BJ (cell line): Measurements from ENCODE around the gene EGLN1. TPM values are rescaled to one million over a fixed set of nuclear protein-coding genes. Genes with fewer than 3 reads are reported as not detected.

Experiments
- CTCF ChIA-PET: fragments of 350-600 bp; formaldehyde crosslinking; extraction: SDS; loops from one replicate; lab custom pipeline; 2021; ENCODE audit warnings: antibody characterized with exemption, inconsistent platforms; lab: Yijun Ruan, JAX
- POLR2A ChIA-PET: fragments of 300-600 bp; sonication (Branson Sonifier 250); formaldehyde crosslinking; extraction: SDS; loops from one replicate; lab custom pipeline; 2021; ENCODE audit warnings: antibody characterized with exemption; lab: Charles Lee
- DNase-seq: peaks from one replicate; pipeline ENCODE4 v3.0.0-alpha.2; 2011; ENCODE audit warnings: low read depth
- H3K27me3 ChIP-seq: 2 replicates; pipeline ENCODE4 v1.6.0; 2011; ENCODE audit warnings: low read length; ENCODE audit not compliant: control insufficient read depth, insufficient read depth
- H3K36me3 ChIP-seq: 2 replicates; pipeline ENCODE4 v1.5.1; 2011; ENCODE audit warnings: low read length; ENCODE audit not compliant: control insufficient read depth, insufficient read depth
- H3K4me3 ChIP-seq: 2 replicates; pipeline ENCODE4 v1.5.1; 2011; ENCODE audit warnings: low read depth, mild to moderate bottlenecking, control low read depth, low read length
- CTCF ChIP-seq: IDR thresholded peaks from 2 replicates; pipeline ENCODE4 v1.5.1; 2011; ENCODE audit warnings: low read depth, mild to moderate bottlenecking, control low read depth, inconsistent platforms, low read length, moderate library complexity; ENCODE audit not compliant: insufficient read depth
- polyA plus RNA-seq: library from polyadenylated mRNA; depleted of rRNA; stranded (reverse); fragments of >200 nt; gene quantifications from 2 replicates; pipeline ENCODE4 v1.2.3, GENCODE V29; 2011

The EGLN1 gene
- polyA plus RNA-seq, 1 experiment: 17.5 TPM

- ChIA-PET CTCF (no interaction called here), POLR2A (no interaction called here)
- no peaks in the 10 kb centered on the region for H3K27me3 ChIP-seq
- H3K4me3 ChIP-seq: no peak overlapping the region
- no peak for DNase-seq
- no peak for TF ChIP-seq CTCF
- H3K36me3 ChIP-seq: 0 out of 2 replicates have a peak, but pooled peaks cover 1% of the 10 kb centered on the region
Observed at GRCh38 chr1:231387770-231388669, 34.1 kb downstream of the EGLN1 start.

GRCh38 chr1:231386466-231386865 lies 35.6 kb downstream of the EGLN1 start:
- ChIA-PET CTCF (interaction anchor here (1.3 kb wide), 1 partner anchor 23 kb away, joined by 3 read pairs; no protein-coding TSS in a partner anchor), POLR2A (no interaction called here)
- H3K27me3 ChIP-seq: no peaks in the 10 kb centered on the region
- no peak for DNase-seq
- no peak overlapping the region for H3K4me3 ChIP-seq
- TF ChIP-seq CTCF: no peak
- H3K36me3 ChIP-seq: 0 out of 2 replicates have a peak, but pooled peaks cover 1% of the 10 kb centered on the region

- H3K27me3 ChIP-seq: no peaks in the 10 kb centered on the region
- 0 out of 2 replicates have a peak, but pooled peaks cover 1% of the 10 kb centered on the region for H3K36me3 ChIP-seq
- CTCF ChIA-PET: no interaction called here
- no peak for TF ChIP-seq CTCF
- POLR2A ChIA-PET: no interaction called here
- DNase-seq: no peak
- H3K4me3 ChIP-seq: no peak overlapping the region
Observed at GRCh38 chr1:231385416-231385748, 36.7 kb downstream of the EGLN1 start.

- Histone ChIP-seq H3K4me3 (no peak overlapping the region), H3K36me3 (0 out of 2 replicates have a peak, but pooled peaks cover 1% of the 10 kb centered on the region), H3K27me3 (no peaks in the 10 kb centered on the region)
- no peak for DNase-seq
- TF ChIP-seq CTCF: no peak
- ChIA-PET CTCF (no interaction called here), POLR2A (no interaction called here)
Observed at GRCh38 chr1:231384696-231385415, 37.2 kb downstream of the EGLN1 start.
